Measurements from ENCODE around the gene TLR10.

- no peak for TF ChIP-seq EZH2 (IDR thresholded peaks at IDR 0.05; ENCODE audit: insufficient read depth, poor library complexity, severe bottlenecking)
- no peak for TF ChIP-seq EZH2phosphoT487 (IDR thresholded peaks at IDR 0.05; ENCODE audit: insufficient read depth, low read depth)
These were observed 1.8 kb downstream of the TLR10 start for GRCh38 chr4:38780833-38781484.

All from GM23248 (cell line).